Stimulated activated CD4-positive, alpha-beta T cell treated with anti-CD3 and anti-CD28 coated beads, Interleukin-4, amount 100 ng/mL, for 4 hours (primary cell): ENCODE results near the gene ATXN1.
"Not testable (repeated sequence)": the region's sequence is repeated elsewhere in the genome, so short reads cannot be mapped to it uniquely, and the experiment has no call there.

Experiments
- DNase-seq, 2 experiments: peaks; one replicate each; pipeline ENCODE4 v3.0.0-alpha.2; 2020

The ATXN1 gene

DNA sequence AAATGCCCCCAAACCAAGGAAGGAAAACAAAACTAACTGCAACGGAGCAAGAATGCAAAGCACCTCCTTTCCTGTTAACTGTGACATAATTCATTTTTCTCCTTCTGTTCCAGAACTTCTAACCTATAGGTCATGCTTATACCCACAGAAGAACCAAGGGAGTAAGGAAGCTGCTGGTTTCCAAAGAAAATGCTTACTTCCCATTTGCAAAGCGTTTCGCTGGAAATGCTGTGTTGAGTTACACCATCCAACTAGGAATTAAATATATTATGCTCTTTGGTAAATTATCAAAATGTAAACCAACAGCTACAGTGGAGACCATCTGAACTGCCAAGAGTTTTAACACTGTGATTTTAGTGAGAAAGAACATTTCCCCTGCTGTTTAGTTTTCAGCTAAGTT lies 42.9 kb downstream of the ATXN1 start:
- DNase-seq = no peak

DNA sequence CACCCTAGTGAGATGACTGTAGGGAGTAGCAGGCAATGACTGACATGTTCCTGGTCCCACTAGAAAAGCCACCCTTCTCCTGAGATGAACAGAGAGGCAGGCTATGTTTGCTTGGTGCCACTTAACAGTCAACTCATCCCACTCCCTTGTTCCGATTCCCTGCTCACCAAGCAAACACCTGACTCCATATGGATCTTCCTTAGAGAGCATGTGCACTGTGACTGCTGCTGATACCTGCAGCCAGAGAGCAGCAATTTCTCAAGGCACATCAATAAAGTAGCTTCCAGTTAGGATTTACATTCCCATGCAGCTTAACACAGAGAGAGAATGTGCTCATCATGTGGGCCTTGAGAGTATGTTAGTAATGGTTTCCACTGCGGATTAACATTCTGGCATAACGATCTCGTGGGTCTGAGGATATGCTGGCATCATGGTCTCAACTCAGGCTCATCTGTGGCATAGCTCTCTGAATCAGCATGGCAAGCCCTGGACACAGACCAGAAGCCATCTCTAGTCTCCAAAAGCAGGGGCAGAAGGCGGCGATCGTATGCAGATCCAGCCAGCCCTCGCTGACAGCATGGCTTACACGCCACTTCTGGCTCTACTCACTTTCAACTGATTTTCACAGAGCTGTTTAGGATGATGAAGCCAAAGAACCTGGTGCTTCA lies 43.9 kb downstream of the ATXN1 start:
- DNase-seq = no peak

DNA sequence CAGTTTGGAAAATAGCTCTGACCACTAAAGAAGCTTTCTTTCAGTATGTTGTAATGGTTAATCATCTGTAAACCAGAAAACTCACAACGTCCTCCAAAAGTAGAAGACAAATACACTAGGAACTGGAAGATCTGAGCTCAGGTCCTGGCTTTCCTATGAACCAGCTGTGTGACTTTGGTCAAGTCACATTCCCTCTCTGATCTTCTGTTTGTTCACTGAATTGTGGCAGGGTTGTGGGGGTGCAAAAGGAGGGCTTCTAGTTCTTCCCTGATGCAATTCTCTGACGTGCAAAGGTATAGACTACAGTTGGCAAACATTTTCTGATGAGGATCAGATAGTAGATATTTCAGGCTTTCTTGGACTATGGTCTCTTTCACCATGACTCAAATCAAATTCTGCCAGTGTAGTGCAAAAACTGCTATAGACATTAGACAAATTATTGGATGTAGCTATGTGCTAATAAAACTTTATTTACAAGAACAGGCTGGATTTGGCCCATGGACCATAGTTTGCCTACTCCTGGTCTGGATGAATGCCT lies 44.9 kb downstream of the ATXN1 start:
- no peak for DNase-seq

DNA sequence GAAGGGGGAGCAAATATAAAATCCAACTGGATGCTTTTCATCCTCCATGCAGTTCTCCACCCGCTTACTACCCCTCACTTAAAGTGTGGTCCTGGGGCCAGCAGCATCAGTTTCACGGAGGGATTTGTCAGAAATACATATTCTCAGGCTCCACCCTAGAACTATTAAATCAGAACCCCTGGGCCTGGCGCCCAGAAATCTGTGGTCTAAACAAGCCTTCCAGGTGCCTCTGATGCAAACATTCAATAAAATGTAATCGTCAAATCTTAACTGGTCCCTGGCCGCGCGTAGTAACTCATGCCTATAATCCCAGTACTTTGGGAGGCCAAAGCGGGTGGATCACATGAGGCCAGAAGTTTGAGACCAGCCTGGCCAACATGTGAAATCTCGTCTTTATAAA lies 47.7 kb downstream of the ATXN1 start:
- DNase-seq = no peak

DNA sequence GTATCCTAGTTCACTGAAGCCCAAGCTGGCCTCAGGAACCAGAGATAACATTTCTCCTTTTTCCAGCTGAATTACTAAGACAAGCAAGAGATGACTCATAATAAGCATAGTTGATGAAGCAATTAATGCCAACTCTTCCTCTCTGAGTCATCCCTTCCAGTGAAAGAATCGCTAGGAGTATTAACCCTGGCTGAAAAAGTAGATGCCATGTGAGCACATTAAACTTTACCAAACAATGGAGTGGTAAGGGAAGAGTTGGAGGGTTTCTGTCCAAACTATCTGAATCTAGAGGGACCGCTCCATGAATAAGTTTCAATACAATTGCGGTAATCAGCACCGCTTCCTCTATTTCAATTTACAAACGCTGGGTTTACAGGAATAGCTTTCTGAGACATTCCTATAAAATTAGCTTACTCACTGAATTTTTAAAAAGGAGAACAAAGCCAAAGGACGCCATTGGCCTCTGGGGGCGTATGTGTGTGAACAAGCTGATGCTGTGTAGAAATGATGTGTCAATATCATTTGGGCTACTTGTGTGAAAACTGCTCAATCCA lies 48.3 kb downstream of the ATXN1 start:
- DNase-seq = peak in 1 of 2 experiments; percentile 36

DNA sequence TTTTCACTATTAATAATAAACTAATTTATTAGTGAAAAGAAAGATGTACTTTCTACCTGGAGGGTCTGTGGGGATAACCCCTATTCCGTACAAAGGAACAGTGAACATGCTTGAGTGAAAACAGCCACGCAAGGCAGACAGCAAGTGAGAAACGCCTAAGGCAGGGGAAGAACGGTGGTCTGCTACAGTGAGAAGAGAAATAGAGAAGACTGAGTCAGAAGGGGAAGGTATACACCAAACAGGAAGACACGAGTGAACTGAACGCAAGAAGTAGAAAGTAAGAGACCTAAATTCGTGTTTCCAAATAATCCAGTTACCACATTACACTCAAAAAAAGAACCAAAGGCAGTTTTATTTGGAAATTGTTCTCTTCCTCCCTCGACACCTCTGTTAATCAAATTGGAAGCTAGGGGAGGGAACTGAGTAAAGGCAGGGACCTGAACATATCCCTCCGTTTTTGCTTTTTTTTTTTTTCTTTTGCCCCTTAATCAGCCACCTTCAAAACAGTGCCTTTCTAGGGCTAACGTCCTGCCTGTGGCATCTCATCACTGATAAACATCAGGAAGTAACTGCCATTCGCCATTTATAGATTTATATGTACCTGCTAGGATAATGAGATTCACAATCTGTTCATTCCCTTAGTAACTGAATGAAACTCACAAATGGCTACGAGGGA lies 48.9 kb downstream of the ATXN1 start:
- DNase-seq = peak in 1 of 2 experiments; percentile 30

DNA sequence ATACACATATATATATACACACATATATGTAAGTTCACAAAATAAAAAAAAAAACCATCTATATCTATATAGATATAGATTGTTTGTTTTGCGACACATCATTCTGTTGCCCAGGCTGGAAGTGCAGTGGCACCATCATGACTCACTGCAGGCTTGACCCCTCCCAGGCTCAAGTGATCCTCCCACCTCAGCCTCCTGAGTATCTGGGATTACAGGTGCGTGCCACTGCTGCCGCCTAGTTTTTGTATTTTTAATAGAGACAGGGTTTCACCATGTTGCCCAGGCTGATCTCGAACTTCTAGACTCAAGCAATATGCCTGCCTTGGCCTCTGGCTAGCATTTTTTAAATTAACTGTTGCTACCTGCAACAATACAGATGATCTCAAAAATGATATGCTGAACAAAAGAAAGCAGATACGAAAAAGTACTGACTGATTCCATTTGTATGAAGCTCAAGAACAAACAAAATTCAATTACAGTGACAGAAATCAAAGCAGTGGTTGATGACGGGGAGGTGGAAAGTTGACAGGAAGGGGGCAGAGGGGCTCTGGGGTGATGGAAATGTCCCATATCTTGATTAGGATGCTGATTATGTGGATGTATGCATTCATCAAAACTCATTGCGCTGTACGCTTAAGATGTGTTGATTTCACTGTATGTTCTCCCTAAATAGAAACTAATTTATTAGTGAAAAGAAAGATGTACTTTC lies 49.6 kb downstream of the ATXN1 start:
- DNase-seq = peak in 1 of 2 experiments; percentile 51

DNA sequence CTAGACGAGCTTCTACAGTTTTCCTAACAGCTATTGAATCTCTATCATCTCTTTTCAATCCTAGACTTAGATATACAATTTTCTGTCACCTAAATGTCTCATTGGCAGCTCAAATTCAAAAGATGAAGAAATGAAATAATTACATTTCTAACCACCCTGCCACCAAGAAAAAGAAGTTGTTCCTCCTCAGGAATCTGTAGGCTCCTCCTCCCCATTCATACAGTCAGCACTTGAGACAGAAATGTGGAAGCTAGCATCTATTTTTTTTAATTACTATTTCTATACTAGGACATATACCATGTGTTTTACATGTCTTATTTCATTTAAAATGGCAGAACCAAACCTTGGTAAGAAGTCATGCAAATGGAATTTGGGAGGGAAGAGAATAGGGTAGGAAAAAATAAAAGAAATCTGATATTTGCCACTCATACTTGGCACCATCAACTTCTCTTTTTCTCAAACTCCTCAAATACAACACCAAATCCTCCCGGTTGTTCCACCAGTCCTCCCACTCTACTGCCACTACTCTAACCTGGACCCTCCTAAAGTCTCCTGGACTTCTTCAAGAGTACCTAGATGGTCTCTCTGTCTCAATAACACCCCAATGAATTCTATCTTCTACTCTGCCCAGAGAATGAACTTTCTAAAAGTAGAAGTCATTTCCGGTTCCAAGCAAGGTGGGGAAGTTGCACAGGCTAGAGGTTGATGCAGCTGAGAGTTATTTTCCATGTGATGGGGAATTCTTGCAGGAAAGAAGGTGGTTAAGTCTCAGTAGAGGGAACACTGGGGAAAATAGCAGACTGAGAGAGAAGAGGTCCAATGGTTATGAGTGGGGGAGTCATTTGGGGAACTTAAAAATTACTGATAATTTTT lies 54.1 kb downstream of the ATXN1 start:
- no peak for DNase-seq

DNA sequence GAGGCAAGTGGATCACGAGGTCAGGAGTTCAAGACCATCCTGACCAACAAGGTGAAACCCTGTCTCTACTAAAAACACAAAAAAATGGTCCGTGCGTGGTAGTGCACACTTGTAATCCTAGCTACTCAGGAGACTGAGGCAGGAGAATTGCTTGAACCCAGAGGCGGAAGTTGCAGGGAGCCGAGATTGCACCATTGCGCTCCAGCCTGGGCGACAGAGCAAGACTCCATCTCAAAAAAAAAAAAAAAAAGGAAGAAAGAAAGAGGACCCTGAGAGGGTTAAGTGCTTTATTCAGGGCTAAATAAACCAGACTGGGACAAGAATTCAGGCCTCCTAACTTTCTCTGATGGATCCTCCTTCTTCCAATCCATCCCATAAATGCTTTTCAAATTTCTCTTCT lies 54.8 kb downstream of the ATXN1 start:
- DNase-seq = not testable (repeated sequence)

DNA sequence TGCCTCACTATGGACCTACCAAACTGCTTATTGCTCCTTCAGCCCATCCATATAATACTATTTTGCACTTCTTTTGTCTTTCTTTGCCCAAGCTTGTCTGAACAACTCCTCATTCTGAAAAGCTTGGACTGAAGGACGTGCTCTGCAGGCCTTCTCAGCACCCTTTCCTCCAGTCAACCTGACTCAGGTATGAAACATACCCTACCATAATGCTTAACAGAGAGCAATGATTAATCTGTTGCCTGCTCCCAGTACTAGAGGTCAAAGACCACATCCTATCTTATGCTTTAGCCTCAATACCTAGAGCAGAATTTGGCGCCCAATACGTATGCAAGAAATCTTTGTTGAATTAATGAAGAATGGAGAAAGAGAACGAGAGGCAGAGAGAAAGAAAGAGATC lies 55.2 kb downstream of the ATXN1 start:
- DNase-seq = no peak

DNA sequence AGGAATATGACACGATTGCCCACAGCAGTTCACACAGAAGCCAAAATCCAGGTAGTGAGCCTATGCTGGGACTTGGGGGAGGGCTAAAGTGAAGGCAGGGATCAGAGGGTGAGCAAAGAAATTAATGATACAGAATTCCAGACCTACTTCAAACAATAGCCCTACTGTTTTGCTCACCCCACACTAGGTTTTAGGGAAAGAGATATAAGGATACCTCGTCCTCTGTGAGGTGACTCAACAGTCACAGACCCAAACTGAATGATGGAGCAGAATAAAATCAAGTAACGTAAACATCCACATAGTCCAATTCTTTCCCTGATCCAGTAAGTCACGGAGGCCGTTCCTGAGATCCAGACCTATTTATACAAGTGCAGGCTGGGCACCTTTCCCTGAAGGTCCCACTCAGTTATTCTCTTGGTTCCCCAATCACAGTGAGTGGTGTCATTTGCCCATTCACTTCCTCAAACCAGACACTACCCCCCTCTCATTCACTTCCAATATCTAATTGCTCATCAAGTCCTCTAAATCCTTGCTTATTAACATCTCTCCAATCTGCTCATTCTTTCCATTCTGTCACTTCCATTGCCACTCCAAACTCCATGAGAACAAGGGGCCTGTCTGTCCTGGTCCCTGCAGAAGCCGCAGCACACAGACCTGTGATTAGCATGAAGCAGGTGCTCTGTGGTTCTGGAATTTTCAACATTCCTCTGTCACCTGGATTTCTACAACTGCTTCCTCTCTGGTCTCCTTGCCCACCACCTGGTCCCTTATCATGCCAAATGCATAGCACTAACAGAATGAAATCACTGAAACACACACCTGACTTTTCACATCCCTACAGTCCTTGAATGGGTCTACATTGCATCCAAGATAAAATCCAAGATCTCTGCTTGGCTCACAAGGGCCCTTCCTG lies 55.9 kb downstream of the ATXN1 start:
- DNase-seq = no peak

DNA sequence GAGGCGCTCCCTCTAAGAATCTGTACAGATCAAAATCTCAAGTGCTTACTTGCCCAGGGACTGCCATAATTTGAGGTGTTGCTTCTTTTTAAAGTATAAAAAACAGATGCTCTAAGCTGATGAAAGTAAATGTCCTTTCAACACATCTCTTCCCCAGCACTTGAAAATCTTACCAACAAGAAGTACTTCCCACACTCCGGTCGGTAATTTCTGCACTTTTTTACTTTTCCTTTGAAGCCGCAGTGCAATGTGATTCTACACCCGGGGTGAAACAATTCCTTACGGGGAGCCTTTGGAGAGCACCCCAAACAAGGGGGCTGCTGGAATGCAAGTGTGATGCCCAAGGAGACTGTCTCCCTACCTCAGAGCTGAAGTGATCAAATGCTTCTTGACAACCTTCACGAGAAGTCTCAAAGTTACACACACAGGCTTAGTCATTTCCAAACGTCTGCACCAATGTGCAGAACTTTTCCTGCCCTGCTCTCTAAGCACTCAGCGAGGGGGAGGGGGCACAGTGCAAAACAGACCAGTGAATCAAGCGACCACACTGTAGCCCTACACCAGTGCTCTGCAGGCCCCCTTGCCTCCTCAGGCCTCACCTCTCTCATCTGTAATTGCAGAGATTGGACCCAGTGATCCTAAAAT lies 56.7 kb downstream of the ATXN1 start:
- peak in 1 of 2 experiments; percentile 47 for DNase-seq

DNA sequence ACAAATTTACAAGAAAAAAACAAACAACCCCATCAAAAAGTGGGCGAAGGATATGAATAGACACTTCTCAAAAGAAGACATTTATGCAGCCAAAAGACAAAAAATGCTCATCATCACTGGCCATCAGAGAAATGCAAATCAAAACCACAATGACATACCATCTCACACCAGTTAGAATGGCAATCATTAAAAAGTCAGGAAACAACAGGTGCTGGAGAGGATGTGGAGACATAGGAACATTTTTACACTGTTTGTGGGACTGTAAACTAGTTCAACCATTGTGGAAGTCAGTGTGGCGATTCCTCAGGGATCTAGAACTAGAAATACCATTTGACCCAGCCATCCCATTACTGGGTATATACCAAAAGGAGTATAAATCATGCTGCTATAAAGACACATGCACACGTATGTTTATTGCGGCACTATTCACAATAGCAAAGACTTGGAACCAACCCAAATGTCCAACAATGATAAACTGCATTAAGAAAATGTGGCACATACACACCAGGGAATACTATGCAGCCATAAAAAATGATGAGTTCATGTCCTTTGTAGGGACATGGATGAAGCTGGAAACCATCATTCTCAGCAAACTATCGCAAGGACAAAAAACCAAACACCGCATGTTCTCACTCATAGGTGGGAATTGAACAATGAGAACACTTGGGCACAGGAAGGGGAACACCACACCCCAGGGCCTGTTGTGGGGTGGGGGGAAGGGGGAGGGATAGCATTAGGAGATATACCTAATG lies 58.5 kb downstream of the ATXN1 start:
- DNase-seq = not testable (repeated sequence)

DNA sequence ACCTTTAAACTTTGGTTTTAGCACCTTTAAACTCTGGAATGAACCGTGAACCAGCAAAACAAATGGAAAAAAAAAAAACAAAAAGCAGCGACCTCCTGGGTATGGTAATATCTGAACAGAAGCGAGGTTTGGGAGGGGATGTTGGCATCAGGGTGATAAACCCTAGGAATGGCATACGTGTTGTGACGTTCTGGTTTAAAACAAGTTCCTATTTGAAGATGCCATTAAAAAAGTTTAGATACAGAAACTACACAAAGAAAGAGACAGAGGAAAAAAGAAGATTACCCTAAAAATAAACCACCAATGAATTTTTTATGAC lies 60.4 kb downstream of the ATXN1 start:
- DNase-seq = no peak

DNA sequence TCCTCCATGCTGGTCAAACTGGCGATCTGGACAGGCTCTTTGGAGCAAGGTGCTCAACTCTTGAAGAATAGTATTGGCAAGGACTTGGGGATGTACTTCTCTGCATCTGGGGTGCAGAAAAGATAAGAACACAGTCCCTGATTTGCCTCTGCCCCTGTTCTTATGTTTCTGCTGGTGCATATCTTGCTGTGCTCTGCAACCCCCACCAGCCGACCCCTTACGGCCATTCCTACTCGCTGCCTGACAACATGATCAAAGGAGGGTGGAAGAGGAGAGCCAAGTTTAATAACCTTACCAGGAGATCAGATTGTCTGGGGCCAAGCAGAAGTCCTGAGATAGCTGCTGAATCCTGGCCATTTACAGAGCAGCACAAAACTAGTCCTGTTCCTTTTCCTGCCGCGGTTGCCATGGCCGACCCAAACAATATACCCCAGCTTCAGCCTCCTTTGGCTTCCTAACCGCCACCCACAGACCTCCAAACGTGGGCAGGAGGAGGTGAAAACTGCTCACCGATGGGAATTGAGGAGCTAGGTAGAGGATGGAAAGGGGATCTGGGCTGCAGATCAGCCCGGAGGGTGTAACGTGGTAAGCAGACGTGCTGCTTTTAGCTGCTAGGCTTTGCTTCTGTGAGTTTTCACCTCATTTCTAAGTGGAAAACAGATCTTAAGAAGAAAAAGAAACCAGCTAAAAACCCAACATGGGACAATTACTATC lies 60.9 kb downstream of the ATXN1 start:
- DNase-seq = no peak

DNA sequence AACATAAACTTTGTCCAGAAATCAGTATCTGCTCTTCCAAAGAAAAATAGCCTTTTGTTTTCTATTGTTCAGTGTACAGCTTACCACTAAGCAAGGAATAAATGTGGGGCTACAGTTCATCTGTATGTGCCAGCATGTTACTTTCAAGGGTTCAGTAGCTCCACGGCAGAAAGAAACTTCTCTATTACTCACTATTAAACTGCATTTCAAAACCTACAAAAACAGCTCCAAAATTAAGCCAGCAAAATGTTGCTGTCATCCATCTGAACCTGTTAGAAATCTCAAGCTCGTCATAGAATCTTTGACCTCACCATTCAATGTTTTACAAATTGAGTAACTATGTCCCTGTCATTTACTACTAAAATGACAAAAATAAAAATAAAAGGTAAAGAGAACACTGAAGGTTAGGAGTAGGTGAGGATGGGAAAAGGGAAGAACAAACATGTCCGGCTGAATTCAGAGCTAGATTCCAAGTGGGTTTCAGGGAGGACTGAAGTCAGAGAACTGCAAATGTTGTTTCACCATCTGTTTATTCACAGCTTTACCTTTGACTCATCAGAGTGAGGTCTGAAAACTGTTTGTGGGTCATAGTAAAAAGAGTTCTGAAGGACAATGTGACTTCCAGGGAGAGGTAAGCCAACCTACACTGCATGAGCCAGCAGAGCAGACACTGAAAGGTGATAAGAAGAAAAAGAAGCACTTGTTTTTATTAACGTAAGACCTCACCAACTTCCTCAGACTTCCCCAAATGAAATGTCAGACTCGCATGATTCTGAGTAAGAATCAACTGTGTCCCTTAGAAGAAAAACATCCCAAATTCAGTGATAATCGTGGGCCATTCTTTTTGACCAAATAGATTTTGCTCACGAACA lies 62.0 kb downstream of the ATXN1 start:
- DNase-seq = no peak

DNA sequence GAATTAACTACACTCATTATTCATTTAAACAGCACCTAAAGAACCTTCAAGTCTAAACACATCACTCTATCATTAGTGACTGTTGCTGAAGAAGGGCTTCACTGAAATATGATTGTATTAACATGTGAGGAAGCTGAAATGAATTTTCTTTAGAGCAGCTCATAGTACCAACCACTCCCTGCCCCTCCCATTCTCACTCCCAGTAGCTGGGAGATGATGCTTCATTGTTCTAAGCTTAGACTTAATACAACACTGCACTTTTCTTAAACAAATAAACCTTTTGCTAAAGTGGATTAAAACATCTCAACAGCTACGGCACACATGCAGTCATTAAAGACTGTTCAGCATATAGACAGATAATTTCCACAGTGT lies 63.1 kb downstream of the ATXN1 start:
- DNase-seq = no peak

DNA sequence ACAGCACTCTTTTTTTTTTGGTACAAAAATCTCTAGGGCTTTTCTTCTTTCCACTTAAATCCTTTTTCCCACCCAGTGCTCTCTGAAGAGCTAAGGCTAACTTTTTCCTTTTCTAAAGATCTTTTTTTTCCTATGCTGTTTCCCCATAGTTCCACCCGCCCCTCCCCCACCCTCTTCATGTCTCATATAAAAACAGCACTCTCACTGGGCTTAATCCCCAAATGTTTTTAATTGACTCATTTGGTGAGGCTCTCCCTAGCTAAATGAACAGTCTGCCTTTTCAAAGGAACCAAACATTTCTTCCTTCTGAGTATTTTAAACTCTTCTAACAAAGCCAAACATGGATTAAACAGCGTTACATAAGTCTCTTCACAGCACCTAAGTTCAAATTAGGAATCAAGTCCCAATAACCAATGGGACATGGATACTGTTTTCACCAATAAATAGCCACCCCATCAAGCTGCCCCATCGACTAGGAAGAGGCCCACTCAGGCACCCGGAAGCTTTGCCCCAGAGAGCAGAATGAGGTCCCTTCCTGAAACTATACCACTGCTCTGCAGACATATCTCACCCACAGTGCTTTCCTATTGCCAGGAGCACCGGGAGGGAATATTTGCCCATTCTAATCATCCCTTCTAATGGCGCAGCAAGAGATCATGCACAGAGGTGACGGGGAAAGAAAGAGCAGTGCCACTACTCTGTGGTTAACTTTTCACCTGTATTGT lies 63.7 kb downstream of the ATXN1 start:
- no peak for DNase-seq
